HL-60 (cell line): Measurements from ENCODE around the gene DACH2.

Experiments
- CTCF ChIP-seq: IDR thresholded peaks from one replicate; pipeline ENCODE4 v1.5.1; 2011; ENCODE audit warnings: low read length, control low read depth, inconsistent platforms; ENCODE audit not compliant: insufficient read depth
- POLR2AphosphoS5 ChIP-seq: IDR thresholded peaks from 2 replicates; pipeline ENCODE4 v1.6.1; 2012; ENCODE audit warnings: low read depth
- REST ChIP-seq: IDR thresholded peaks from 2 replicates; pipeline ENCODE4 v1.6.1; 2012; ENCODE audit warnings: low read depth; ENCODE audit not compliant: insufficient replicate concordance
- SPI1 ChIP-seq: IDR thresholded peaks from 2 replicates; pipeline ENCODE4 v1.6.1; 2012; ENCODE audit warnings: low read depth, mild to moderate bottlenecking, borderline replicate concordance

GRCh38 chrX:86460760-86461159 lies 312.5 kb downstream of the DACH2 start:
- no peak for TF ChIP-seq CTCF
- no peak for TF ChIP-seq SPI1
- no peak for TF ChIP-seq REST
- no peak for TF ChIP-seq POLR2AphosphoS5
